Coronary artery (tissue), 2 donors: ENCODE results near the gene CHAC1.

ENCODE experiments used
- DNase-seq: peaks from one replicate; pipeline ENCODE4 v3.0.0-alpha.2; 2017; ENCODE audit warnings: low spot score
- H3K27ac ChIP-seq, 2 donors: fragments of 200-600 bp; sonication (generic); one replicate each; pipeline ENCODE4 v1.5.1; 2016 to 2019
- H3K4me3 ChIP-seq: fragments of 200-600 bp; sonication (generic); 2 replicates; pipeline ENCODE4 v1.5.1; 2016; ENCODE audit warnings: mild to moderate bottlenecking, moderate library complexity
- CTCF ChIP-seq: fragments of 200-600 bp; sonication (generic); IDR thresholded peaks from one replicate; pipeline ENCODE4 v1.5.1; 2019; ENCODE audit warnings: antibody characterized with exemption

CHAC1 gene

GRCh38 chr15:40925495-40925862 lies 27.8 kb upstream of the CHAC1 start:
- Histone ChIP-seq H3K4me3 (no peak overlapping the region), H3K27ac (no peak overlapping the region)
- no peak for TF ChIP-seq CTCF
- DNase-seq = no peak

GRCh38 chr15:40925863-40926658 lies 27.2 kb upstream of the CHAC1 start:
- DNase-seq = no peak
- no peak overlapping the region for H3K27ac ChIP-seq
- H3K4me3 ChIP-seq = peak overlapping the region; percentile 61
- no peak for TF ChIP-seq CTCF

DNA sequence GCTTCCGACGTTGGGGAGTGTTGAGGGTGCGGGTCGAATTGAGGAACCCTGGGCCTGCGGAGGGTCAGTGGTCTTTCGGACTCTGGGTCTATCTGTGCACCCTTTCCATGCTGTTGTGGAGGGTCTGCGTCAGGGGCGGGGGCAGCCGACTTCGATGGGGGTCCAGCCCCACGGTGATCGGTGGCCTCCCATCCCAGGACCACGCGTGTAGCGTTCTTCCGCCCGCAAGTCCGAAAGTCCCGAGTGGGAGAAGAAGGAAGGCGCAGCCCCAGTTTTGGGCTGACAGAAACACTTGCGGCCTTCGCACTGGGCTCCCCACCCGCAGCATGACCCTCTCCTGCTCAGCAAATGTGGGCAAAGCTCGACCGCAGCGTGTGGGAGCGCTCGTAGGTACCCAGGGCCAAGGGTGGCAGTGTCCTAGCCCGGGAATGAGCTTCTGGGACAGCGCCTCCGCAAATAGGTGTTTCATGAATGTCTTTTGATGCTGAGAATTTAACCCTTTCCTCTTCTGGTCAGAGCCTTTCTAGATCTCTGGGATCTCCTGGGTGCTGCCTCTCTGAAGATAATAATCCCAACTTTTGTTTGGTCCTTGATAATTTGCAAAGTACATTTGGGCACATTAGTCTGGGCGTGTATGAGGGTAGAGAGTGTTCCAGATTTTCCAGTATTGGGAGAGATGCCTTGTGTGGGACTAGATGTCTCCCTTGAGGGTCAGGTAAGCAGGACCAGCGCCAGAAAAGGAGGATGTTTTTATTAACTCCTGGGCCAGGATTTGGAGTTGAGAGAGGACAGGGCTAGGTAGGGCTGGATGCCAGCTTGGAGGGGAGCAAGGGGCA lies 26.4 kb upstream of the CHAC1 start:
- TF ChIP-seq CTCF = no peak
- Histone ChIP-seq H3K4me3 (peak overlapping the region; percentile 70), H3K27ac (no peak overlapping the region)
- no peak for DNase-seq

DNA sequence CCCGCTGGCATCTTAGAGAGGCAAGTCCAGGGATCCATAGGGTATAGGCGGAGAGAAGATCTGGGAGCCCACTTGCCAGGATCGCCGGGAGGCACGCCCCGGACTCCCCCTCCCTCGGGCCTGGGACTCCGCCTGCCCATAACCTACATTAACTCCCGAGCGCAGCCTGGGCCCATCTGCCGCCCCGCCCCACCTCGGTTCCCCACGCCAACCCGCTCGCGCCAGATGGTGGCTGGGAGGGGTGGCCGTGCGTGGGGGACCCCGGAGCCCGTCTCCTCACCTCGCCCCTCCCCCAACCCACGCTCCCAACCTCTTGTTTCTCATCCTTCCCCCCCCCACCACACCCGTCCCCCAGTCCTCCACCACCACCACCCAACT lies 25.8 kb upstream of the CHAC1 start:
- Histone ChIP-seq H3K4me3 (peak overlapping the region; percentile 70), H3K27ac (no peak overlapping the region)
- TF ChIP-seq CTCF = no peak
- DNase-seq = no peak

GRCh38 chr15:40927873-40928806 lies 25.1 kb upstream of the CHAC1 start:
- DNase-seq = no peak
- Histone ChIP-seq H3K27ac (no peak overlapping the region), H3K4me3 (peak overlapping the region; percentile 70)
- no peak for TF ChIP-seq CTCF

- no peak for DNase-seq
- TF ChIP-seq CTCF = no peak
- Histone ChIP-seq H3K27ac (peak within 1 kb of the TSS in 1 of 2 donors; percentile 27), H3K4me3 (peak within 1 kb of the TSS; percentile 70)
These were observed 24.2 kb upstream of the CHAC1 start, which contains the start of gene DLL4 for GRCh38 chr15:40928821-40929659. TSS of gene DLL4 (plus strand) at chr15:40929340. CDS start at chr15:40929669, 329 bp downstream.
